Hematopoietic multipotent progenitor cell treated with erythropoietin and hydrocortisone succinate and interleukin-3 and kit ligand, for 17 days (in vitro differentiated cells): Measurements from ENCODE around the gene FCRL5.
A peak's percentile ranks its signal among the peaks of the same experiment; 100 is the strongest.
"Not testable (repeated sequence)": the region's sequence is repeated elsewhere in the genome, so short reads cannot be mapped to it uniquely, and the experiment has no call there.

Source experiments
- DNase-seq: peaks from one replicate; pipeline ENCODE4 v3.0.0-alpha.2; 2015; ENCODE audit warnings: low spot score

Gene FCRL5

DNA sequence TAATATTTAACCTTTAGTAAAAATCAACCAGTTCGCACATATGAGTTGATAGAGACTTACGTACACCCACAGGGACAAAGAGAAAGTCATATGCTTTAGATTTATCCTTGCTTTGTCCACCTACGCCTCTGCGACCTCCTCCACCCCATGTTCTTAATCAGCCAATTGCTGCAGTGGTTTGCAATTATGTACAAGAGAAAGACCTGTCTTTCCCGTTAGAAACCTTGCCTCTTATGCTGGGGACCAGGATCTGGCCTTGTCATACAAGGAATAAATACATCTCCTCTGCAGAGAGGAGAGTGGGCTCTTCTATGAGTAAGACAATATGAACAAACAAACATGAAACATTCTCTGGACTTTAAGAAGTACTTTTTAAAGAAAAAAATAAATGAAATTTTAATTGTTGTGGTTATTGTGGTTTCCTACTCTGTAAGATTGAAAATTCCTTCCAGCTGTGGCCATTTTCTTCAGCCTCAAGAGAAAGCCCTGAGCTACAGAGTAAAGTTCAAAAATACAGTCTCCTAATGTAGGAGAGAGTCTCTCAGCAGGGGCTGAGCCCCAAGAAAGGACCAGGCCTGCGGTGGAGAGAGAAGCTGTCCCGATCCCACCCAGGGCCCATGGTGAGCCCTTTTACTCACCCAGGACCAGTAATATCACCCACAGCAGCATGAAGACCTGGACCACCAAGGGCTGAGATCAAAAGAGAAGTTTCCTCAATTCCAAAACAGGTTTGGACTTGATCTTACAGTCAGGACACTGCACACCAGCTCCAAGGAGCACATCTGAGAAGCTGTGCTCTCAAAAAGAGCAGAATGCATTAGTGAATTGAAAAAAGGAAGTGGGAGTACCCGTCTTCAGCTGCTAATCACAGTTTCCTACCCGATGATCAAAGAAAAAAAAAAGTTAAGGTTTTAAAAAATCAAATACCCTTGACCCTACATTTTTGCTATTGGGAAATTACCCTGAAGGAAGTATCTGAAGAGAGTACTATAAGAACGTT lies at the start of gene FCRL5:
TSS of gene FCRL5 (minus strand) at position 822 of the 1,000 bp plus-strand sequence. CDS start at position 669, 153 bp downstream.
- DNase-seq: no peak

GRCh38 chr1:157600236-157600635 lies 47.9 kb upstream of the FCRL5 start:
- DNase-seq: no peak

DNA sequence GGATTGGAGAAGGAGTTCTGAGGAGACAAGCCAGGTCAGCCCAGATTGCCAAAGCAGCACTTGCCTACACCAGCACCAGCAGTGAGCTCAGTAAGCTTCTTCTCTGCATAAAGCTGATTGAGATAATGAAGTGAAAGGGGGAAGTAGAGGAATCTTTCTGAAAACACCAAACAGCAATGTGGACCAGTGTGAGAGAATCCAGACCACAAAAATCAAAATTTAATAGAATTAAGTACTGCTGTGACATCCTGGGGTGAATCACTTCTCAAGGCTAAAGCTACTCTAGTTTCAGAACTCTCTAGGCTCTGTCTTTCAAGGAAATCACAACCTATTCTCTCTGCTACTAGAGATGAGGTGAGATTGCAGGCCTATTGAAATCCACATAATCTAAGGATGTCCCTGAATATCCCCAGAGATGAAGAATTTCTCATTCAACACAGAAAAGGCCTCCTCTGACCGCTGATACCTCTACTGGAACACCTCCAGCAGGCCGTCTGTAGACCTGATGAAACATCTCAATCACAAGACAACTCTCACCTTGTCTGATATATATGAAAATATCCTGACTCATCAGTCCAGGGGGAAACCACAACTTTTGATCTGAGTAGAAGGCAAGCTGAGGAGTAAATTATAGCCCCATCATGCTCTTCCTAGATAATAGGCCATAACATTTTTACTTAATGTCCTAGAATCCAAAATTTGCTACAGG lies 45.8 kb upstream of the FCRL5 start, which contains the start of gene FCRL4:
TSS of gene FCRL4 (minus strand) at position 127 of the 709 bp plus-strand sequence. CDS start 141 bp downstream, outside the sequence.
- DNase-seq: no peak

DNA sequence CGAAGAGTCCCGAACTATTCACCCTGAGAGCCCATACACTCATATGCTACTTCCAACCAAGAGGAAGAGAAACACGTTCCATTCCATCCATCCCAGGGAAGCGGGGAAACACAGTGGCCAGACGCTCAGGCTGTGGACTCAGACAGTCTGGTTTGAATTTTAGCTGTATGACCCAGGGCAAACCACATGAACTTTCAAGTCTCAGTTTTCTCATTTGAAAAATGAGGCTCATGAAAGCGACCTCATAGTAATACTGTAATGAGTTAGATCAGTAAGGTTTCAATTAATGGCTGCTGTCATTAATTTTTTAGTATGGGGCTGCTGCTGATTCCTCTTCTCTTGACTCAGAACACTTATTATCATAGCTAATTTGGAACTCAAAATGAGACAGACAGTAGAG lies 44.1 kb upstream of the FCRL5 start:
- no peak for DNase-seq

- no peak for DNase-seq
These were observed 43.0 kb upstream of the FCRL5 start for GRCh38 chr1:157595356-157595755.

GRCh38 chr1:157585984-157586383 lies 33.7 kb upstream of the FCRL5 start:
- DNase-seq: no peak

DNA sequence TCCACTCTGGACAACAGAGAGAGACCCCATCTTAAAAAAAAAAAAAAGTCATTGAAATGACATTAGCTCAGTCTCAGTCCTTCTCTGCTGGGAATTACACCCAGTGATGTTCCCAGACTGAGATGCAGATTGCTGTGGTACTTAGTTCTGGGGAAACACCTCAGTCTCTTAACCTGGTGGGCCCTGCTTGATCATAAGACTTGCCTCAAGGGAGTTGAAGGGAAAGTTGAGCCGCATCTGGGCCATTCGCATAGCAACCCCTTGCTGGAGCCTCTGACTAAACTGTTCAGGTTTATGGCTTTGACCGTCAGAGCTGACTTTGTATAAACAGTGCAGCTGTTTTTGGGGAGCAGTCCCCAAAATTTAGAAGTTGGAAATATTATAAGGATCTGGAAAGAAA lies 32.2 kb upstream of the FCRL5 start:
- no peak for DNase-seq

- no peak for DNase-seq
These were observed 28.5 kb upstream of the FCRL5 start for GRCh38 chr1:157580828-157581210.

DNA sequence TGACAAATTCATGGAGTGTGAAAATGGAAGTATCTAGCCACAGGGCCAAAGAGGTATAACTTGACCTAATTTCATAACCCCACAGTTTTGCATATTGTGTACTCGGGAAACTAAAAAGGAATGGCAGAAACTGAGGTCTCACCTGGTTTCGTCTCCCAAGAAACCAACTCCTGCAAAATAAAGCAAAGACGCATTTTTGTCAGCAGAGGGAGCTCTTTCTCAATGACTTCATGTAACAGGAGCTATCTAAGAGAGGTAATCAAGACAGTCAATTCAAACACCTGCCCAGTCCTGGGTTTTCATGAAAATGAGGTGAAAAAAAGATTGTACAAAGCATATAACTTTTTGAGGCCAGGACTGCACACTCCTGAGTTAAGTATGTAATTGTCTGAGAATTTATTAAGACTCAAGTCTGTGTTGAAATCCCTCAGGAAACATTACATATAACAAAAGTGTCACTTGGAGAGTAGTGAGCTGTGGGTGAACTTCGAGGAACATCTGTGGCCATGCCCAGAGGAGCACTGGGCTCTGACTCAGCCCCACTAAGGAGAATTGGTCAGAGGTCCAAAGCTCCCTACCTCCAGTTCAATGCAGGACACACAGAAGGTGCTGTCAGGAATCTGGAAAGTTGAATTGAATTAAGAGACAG lies 28.0 kb upstream of the FCRL5 start:
- peak; percentile 44 for DNase-seq

DNA sequence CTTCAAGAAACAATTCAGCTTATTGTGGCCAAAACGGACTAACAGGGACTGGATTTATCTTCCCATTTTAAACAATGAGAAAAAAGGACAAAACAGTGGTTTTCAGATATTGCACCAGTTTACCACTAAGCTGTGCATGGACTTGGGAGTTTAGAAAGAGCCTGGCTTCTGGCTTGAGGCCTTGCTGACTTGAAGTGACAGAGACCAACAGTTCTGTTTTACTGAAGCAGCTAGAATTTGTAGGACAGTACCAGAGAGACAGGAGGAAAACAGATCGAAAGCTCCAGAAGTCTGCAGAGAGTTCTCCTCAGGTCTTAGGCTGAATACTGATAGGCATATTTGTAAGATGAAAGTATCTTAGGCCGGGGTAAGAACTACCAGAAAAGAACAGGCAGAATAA lies 25.1 kb upstream of the FCRL5 start:
- no peak for DNase-seq

GRCh38 chr1:157575744-157576143 lies 23.4 kb upstream of the FCRL5 start:
- no peak for DNase-seq

DNA sequence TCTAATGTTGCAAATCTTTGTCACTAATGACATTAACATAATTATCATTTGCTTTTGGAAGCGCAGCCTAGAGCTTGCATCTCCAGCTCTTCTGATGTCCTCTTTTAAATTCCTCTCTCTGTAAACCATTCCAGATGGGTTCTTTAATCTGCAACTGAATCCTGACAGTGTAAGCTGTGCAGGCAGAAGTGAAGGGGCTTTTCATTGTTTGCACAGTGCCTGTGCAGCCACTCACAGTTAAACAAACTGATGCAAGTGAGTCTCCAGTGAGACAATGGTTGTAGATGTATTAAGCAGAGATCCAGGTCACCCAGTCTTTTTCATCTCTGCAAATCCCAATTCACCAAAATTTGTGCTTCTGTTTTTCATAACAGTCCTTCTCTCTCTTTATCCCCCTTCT lies 22.5 kb upstream of the FCRL5 start:
- DNase-seq: no peak

- no peak for DNase-seq
These were observed 14.4 kb upstream of the FCRL5 start for GRCh38 chr1:157566484-157567300.

GRCh38 chr1:157562515-157562914 lies 10.2 kb upstream of the FCRL5 start:
- DNase-seq: no peak

DNA sequence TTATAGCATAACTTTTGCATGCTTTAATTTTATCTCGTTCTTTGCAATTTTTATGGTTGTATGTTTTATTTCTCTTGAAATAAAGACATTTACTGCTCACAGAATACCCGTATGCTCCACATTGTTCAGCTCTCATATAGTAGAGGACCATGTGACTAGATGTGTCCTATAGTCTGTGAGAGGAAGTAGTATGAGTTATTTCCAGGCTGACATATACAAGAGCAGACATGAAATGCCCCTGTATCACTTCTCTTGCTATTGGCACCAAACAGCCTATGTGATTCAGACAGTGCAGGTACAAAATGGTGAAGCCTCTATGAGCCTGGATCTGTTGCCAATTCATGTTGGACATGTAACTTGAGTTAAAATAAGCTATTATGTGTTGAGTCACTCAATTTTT lies 5.8 kb upstream of the FCRL5 start:
- no peak for DNase-seq

GRCh38 chr1:157548081-157548480 lies 4.2 kb downstream of the FCRL5 start:
- not testable (repeated sequence) for DNase-seq

DNA sequence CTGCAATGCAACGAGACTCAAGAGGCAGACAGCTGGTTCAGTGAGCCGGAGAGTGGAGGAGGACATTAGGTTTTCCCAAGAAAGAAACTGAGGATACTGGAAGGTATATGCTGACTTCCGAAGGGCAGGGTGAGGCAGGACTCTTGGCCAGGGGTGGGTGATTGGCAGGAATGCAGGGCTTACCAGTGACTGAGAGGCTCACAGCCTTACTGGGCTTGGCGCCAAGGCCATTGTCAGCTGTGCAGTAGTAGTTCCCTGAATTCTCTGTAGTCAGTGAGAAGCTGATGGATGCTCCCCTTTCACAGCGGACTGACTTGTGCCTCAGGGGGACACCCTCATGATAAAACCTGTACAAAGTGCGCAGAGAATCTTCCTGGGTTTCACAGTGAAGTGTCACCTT lies 9.6 kb downstream of the FCRL5 start:
- DNase-seq: no peak

DNA sequence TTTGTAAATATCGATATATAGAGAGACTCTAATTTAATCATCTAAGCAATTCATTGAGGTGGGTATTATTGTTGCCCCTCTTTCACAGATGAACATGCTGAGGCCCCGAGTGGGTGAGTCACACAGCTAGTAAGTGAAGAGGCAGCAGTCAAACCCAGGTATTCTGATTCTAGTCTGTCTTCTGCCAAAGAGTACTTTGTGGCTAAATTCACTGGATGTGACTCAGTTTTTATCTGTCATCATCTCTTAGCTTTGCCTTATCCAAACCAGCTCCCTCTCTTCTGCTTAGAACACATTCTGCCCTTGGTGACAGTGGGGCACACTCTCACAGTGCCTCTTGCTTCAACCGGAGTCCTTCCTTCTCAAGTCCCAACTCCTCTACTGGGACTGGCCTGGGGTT lies 11.5 kb downstream of the FCRL5 start:
- no peak for DNase-seq

DNA sequence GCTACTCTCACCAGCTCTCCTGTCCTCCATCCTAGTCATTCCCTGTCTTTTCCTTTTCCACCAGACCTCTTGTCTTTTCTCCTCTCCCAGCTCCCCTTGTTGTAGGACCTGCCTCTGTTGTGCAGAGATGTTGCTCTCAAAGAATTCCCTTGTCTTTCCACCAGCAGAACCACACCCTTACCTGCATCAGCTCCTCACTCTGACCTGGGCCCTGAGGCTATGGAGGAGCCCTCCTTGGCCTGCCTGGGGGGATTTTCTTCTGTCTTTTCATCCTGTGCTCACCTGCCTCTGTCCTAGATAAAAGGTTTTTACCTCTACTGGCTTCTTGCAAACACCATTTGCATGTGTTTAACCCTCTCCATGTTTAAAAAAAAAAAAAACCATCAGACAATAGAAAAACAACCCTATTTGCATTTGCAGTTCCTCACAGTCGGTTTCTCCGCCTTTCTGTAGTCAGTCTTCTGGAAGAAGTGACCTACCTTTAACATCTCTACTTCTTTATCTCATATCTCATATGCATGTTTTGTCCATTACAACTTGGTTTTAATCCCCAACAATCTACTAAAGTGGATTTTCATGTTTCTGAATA lies 12.1 kb downstream of the FCRL5 start:
- DNase-seq: no peak

DNA sequence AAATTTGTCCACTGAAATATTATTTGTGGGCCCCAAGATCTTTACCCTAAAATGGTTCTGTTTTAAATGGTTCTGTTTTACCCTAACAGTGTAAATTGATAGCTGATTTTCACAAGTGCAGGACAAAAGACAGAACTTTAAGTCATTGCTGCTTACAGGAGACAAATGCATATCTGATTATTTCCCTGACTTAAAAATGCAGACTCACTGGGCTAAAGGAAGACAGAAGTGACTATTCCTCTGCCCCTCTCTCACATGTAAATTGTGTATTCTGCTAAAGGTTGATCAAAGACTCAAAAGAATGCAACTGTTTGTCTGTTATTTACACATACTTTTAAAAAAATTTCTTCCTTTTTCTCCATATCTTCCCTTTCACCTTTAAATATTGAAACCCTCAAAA lies 12.7 kb downstream of the FCRL5 start:
- DNase-seq: no peak

DNA sequence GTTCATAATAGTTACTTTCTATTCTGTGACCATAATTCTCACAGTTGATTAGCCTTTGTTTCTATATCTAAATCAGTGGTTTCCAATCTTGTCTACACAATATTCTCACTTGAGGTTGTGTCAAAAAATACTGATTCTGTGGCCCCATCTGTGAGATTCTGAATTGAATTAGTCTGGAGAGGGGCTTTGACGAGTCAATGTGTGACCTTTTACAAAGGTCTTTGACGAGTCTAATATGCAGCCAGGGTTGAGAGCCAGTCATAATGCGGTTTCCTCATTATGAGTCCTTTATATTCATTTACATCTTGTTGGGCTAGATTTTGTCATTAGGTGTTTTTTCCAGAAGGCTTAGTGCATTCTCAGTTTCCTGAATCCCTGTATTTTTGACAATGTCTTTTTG lies 19.7 kb downstream of the FCRL5 start:
- DNase-seq: no peak
